AG09309 (cell line): ENCODE data around the gene FBLN7.

Experiments
- DNase-seq: peaks from one replicate; pipeline ENCODE4 v3.0.0-alpha.2; 2010; ENCODE audit warnings: low read depth
- H3K4me3 ChIP-seq: 2 replicates; pipeline ENCODE4 v1.5.1; 2011; ENCODE audit warnings: mild to moderate bottlenecking, low read depth, low read length, moderate library complexity; ENCODE audit not compliant: control insufficient read depth
- CTCF ChIP-seq: IDR thresholded peaks from 2 replicates; pipeline ENCODE4 v1.5.1; 2011; ENCODE audit warnings: mild to moderate bottlenecking, low read depth, low read length, inconsistent platforms; ENCODE audit not compliant: insufficient read depth, control insufficient read depth; ENCODE audit errors: missing control alignments

The FBLN7 gene

GRCh38 chr2:112148477-112148876 is 10.3 kb downstream of the FBLN7 start:
- no peak for DNase-seq
- H3K4me3 ChIP-seq, result no peak overlapping the region
- TF ChIP-seq CTCF, result no peak

- no peak for DNase-seq
- H3K4me3 ChIP-seq, result no peak overlapping the region
- TF ChIP-seq CTCF, result no peak
Measured at GRCh38 chr2:112149194-112149593, 11.0 kb downstream of the FBLN7 start.

- H3K4me3 ChIP-seq, result no peak overlapping the region
- TF ChIP-seq CTCF, result no peak
- DNase-seq, result no peak
Measured at GRCh38 chr2:112149866-112150435, 11.8 kb downstream of the FBLN7 start.

- no peak overlapping the region for H3K4me3 ChIP-seq
- no peak for TF ChIP-seq CTCF
- DNase-seq, result peak; percentile 92
Measured at GRCh38 chr2:112150447-112150846, 12.3 kb downstream of the FBLN7 start.

- DNase-seq, result no peak
- no peak overlapping the region for H3K4me3 ChIP-seq
- no peak for TF ChIP-seq CTCF
Measured at GRCh38 chr2:112150851-112151250, 12.7 kb downstream of the FBLN7 start.

GRCh38 chr2:112151271-112151670 is 13.1 kb downstream of the FBLN7 start:
- no peak overlapping the region for H3K4me3 ChIP-seq
- TF ChIP-seq CTCF, result no peak
- DNase-seq, result no peak
